Measurements from ENCODE around the gene EYA3. TPM values are rescaled to one million over a fixed set of nuclear protein-coding genes. Genes with fewer than 3 reads are reported as not detected.

Gene EYA3, protein sequence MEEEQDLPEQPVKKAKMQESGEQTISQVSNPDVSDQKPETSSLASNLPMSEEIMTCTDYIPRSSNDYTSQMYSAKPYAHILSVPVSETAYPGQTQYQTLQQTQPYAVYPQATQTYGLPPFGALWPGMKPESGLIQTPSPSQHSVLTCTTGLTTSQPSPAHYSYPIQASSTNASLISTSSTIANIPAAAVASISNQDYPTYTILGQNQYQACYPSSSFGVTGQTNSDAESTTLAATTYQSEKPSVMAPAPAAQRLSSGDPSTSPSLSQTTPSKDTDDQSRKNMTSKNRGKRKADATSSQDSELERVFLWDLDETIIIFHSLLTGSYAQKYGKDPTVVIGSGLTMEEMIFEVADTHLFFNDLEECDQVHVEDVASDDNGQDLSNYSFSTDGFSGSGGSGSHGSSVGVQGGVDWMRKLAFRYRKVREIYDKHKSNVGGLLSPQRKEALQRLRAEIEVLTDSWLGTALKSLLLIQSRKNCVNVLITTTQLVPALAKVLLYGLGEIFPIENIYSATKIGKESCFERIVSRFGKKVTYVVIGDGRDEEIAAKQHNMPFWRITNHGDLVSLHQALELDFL
- 18.5 TPM for total RNA-seq

DNA sequence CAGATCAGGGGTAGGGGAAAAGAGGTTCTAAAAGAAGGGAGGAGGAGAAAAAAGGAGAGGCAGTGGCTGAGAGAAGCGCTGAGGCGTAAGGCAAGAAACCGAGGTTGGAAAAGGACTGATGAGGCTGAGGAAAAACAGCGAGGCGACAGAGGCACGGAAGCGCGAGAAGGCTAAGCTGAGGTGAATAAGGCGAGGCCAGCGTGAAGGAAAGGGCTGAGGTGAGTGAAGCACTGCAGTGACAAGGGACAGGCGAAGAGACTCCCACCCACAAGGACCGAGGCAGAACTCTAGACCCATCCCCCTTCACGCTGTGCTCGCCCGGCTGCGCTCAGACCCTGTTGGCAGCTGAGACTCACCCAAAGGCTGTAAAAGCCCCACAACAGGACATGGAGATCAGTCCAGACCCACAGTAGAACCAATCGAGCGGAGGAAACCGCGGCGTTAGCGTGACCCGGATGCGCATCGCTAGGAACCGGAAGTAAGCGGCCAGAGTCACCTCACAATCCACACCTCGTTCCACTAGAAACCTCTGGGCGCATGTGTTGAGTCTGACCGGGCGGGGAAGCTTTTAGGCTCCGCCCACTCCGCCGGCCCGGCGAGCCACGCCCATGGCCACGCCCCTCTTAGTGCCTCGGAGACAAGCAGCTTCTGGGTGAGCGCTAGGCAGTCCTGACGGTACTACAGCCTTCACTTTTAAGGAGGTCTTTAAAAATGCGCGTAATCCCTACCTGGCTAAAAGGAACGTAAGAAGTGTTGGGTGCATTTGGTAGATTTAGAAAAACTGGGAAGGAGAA is at the start of gene EYA3:
EYA3 (minus strand) TSS at position 443 of the 794 bp plus-strand sequence. CDS start 30,584 bp downstream, outside the sequence.

DNA sequence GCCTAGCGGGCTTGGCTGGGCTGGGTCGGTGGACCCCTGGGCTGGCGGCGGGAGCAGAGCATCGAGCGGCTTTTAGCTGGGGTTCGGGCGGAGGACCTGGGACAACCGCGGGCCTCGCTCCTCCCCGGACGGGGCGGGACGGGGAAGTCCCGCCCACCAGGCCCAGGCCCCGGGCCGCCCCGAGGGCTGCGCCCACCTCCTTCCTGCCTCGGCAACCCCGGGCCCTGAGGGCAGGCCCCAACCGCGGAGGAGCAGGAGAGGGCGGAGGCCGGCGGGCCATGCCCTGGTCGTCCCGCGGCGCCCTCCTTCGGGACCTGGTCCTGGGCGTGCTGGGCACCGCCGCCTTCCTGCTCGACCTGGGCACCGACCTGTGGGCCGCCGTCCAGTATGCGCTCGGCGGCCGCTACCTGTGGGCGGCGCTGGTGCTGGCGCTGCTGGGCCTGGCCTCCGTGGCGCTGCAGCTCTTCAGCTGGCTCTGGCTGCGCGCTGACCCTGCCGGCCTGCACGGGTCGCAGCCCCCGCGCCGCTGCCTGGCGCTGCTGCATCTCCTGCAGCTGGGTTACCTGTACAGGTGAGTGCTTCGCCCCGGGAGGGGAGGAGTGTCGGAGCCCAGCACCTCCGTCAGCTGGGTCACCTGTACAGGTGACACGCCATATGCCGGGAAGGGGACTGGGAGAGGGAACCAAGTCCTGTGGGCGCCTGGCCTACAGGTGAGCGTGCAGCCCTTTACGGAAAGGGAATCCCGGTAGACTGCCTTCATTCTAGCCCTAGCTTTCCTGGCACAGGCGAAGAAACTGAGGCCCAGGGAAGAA is 128.4 kb downstream of the EYA3 start, which contains the start of gene XKR8:
XKR8 (plus strand) TSS at position 182 of the 812 bp plus-strand sequence; CDS start at position 279, 97 bp downstream.

DNA sequence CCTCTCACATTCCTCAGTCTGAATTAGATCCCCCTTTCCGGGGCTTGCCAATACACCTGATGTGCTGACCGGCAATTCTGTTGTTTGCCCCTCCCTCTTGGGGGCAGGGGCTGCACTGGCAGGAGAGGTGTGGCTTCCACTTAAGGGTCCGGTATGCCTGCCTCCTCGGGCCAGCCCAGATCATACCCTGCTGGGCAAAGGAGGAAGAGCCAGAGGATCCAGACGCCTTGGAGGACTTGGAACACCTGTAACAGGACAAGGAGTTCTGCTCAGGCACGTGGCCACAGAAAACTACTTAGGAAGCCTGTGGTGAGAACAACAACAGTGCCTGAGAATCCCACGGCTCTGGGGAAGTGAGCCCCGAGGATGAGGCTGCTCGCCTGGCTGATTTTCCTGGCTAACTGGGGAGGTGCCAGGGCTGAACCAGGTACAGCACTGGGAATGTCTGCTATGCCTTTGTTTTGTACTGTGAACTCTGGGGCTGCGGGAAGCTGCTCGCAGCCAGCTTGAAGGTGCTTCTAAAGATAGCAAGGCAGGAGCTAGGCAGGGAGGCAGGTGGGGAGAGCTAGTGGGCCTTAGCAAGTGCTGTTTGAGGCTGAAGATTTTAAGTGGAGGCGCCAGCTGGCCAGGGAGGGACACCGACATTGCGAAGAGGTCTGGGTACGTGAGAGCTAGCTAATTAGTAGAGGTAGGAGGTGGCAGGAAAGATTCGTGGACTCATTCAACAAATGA is 153.4 kb downstream of the EYA3 start, which contains the start of gene SMPDL3B:
SMPDL3B (plus strand) TSS at position 183 of the 732 bp plus-strand sequence; CDS start at position 367, 184 bp downstream.

Other genes starting within 250 kb of the EYA3 start
- gene THEMIS2, start 216.1 kb downstream of the EYA3 start, total RNA-seq, result 8.9 TPM
- 50.9 TPM for gene RPA2, start 174.0 kb downstream of the EYA3 start, total RNA-seq
- gene SMPDL3B, start 153.6 kb downstream of the EYA3 start, total RNA-seq, result 3.0 TPM
- gene XKR8, start 128.6 kb downstream of the EYA3 start, total RNA-seq, result 3.9 TPM
- 2.0 TPM for gene PTAFR, start 88.1 kb upstream of the EYA3 start, total RNA-seq
- 47.7 TPM for gene DNAJC8, start 144.4 kb upstream of the EYA3 start, total RNA-seq
- gene ATP5IF1, start 147.5 kb upstream of the EYA3 start, total RNA-seq, result 148 TPM
- gene SESN2, start 170.9 kb upstream of the EYA3 start, total RNA-seq, result 5.9 TPM
- 11.3 TPM for gene MED18, start 240.4 kb upstream of the EYA3 start, total RNA-seq